GM21717 (cell line): ENCODE measurements around the gene PPP2R3B.
"Not testable (repeated sequence)": the region's sequence is repeated elsewhere in the genome, so short reads cannot be mapped to it uniquely, and the experiment has no call there.

ENCODE experiments used
- ATAC-seq: cut with Tn5 transposase; IDR thresholded peaks from one replicate; pipeline ENCODE4 v1.9.1; 2021; ENCODE audit warnings: mild to moderate bottlenecking, moderate library complexity; ENCODE audit not compliant: unreplicated experiment

The PPP2R3B gene

DNA sequence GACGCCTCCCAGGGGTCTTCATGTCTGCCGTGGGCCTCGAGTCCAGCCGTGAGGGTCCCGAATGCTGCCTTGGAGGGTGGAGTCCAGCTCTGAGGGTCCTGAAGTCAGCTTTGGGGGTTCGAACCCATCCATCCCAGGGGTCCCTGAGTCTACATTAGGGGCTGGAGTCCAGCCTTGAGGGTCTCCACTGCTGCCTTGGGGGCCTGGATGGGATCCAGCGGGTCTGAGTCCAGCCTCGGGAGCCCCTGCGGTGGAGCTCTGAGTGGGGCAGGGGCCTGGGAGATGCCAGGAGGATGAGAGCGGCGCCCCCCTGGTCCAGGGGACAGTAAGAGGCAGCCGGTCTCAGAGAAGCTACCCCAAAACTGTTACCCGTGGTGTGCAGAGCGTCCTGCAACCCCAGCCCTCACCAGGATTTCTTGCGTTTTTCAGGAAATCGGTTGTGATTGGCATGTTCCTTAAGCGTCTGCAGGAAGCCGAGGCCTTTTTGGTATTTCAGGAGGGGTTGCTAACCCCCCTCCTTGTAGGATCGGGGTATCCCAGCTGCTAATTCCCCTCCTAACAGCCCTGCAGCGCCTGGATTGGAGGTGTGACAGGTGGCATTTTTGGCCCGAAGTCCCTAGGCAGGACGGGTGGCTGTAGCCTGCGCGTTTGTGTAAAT lies 66.5 kb downstream of the PPP2R3B start:
- ATAC-seq, result no peak

DNA sequence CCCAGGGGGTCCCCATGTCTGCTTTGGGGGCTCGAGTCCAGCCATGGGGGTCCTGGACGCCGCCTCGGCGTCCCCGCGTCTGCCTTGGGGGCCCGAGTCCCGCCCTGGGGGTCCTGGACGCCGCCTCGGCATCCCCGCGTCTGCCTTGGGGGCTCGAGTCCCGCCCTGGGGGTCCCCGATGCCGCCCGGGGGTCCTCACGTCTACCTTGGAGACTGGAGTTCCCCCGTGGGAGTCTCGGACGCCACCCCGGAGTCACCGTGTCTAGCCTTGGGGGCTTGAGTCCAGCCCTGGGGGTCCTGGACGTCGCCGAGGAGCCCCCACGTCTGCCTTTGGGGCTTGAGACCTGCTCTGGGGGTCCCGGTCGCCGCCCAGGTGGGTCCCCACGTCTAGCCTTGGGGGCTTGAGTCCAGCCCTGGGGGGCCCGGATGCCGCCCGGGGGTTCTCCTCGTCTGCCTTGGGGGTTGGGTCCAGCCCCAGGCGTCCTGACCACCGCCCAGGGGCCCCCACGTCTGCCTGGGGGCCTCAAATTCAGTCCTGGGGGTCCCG lies 67.1 kb downstream of the PPP2R3B start:
- no peak for ATAC-seq

DNA sequence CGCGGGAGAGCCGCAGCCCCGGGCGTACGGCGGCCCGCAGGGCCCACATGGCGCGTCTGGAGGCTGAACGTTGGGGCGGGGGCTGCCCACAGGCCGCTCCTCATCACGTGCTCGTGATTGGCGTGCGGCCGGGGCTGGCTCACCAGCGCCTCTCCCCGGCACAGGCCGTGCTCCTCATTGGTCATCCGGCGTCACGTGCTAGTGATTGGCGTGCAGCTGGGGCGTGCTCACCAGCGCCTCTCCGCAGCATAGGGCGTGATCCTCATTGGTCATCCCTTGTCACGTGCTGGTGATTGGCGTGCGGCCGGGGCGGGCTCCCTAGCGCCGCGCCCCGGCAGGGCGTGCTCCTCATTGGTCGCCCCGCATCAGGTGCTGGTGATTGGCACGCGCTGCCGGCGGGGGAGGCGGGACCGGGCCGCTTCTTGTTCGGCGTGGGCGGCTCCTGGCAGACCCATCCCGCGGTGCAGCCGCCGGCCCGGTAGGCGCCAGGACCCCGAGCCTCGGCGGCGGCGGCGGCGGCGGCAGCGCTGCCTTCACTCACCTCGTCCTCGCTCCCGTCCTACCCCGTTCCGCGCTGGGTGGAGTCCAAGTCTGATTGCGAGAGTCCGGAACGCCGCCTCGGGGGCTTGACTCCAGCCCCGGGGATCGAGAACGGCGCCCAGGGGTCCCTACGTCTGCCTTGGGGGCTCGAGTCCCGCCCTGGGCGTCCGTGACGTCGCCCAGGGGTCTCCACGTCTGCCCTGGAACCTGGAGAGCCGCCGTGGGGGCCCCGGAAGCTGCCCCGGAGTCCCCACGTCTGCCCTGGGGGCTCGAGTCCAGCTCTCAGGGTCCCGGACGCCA lies 67.7 kb downstream of the PPP2R3B start, which contains the start of gene GTPBP6:
Gene GTPBP6, minus strand, starts transcription at position 58 of the 840 bp plus-strand sequence. Its CDS starts 9 bp downstream, at position 49.
- peak; percentile 85 for ATAC-seq

DNA sequence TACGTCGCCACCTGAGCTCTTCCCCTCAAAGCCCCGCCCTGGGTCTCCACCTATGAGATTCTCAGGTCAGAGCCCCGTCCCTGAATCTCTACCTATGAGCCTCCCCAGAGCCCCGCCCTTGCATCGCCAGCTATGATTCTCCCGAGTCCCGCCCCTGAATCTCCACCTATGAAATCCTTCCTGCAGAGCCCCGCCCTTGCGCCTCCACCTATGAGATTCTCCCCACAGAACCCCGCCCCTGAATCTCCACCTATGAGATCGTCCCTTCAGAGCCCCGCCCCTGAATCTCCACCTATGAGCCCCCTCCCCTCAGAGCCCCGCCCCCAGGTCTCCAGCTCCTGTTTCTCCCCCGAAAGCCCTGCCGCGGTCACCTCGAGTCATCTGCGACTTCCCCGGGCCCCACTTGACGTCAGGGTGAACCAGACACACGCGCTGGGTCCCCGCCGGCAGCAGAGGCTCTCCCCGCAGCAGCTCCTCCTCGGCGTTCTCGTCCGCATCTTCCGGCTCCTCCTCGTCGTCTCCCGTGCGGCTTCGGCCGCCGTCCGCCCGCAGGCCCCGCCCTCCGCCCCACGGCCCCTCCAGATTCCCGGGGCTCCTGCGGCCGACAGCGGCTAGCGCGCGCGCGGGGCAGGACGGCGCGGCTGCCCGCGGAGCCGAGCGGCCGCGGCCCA lies 68.5 kb downstream of the PPP2R3B start:
- peak; percentile 69 for ATAC-seq

DNA sequence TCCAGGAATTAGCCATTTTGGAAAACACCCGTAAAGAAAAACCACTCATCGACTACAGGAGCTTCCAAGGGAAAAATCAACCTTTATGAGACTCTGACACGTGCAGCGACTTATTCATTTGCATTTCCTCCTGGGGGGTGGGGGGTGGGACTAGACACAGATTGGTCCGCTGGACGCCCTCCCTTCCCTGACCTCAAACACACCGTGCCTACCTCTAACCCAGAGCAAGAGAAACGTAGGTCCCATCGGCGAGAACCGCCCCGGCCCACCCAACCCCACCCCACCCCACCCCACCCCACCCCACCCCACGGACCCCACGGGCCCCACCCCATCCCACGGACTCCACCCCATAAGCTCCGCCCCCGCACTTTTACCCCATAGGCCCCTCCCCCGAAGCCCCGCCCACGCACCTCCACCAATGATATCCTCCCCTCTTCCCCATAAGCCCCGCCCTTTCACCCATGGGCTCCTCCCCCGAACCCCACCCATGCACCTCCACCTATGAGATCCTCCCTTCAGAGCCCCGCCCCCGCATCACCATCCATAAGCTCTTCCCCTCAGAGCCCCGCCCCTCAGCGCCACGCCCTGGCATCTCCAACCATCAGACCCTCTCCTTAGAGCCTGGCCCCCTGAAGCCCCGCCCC lies 69.2 kb downstream of the PPP2R3B start:
- no peak for ATAC-seq

DNA sequence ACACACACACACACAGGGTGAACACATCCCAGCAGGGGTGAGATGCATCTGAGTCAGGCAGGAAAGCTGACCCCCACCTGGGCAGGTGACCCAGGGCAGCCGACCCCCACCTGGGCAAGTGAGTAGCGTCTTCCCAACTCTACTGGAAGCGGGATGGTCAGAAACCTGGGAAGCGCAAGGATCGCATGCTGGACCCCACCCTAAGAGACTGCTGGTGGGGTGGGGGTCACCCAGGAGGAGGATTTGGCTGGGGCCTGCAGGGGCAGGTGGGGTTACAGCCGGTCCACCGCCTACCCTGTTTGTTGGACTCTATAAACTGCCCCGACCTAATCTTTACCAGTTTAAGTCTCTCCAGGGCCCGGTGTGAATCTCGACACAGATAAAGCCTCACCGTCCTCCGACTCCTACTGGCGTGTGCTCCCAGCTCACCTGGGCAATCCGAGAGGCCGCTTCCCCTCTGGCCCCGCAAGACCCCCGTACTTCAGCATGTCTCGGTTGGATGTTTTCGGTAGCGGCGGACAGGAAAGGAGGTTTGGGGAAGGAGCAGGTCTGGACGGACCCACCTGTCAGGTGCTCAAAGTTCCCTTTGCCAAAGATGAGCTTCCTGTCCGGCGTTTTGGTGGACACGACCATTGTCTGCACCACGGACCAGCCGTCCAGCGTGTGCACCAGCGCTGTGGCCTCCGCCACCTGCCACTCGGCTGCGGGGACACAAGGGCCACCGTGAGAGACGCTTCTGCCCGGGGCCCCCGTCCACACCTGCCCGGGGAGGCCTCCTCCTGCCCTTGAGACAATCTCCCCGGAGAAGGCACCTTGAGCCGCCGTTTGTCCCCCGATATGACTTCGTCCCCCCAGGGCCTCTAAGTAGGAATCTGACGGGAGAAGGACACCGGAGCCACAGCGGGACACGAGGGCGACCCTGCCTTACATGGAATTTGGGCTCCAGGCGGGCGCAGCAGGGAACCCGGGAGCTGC lies 70.1 kb downstream of the PPP2R3B start:
- ATAC-seq, result no peak

DNA sequence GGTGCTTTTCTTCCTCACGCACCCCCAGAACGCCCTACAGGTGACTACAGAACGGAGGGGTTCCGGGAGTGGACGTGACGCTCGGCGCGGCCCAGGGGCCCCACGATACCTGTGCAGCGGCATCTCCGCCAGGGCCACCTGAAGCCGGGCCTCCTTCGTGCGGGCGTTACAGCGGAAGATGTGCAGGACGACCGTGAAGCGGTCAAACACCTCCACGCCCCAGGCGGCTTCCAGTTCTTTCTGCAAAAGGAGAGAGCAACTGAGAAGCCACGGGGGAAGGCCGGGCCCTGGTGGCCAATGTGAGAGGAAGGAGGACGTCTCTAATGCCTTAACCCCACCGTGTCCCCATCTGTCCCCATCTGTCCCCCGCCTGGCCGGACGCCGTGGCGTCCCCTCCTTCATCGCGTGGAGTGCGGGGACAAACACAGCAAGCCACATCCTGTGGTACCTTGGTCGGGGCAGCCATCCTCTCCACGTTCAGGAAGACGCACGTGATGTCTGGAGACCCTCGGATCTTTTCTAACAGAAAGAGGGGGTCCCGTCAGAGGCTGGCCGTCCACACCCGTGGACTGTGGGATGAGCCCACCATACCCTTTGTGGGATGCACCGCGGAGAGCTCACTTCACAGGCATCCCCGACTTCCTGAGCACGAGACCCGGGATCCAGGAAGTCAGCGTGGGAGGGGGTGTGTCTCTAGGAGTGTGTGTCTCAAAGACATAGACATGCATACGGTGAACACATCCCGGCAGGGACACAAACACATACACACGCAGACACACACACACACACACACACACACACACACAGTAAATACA lies 71.7 kb downstream of the PPP2R3B start:
- ATAC-seq, result no peak

DNA sequence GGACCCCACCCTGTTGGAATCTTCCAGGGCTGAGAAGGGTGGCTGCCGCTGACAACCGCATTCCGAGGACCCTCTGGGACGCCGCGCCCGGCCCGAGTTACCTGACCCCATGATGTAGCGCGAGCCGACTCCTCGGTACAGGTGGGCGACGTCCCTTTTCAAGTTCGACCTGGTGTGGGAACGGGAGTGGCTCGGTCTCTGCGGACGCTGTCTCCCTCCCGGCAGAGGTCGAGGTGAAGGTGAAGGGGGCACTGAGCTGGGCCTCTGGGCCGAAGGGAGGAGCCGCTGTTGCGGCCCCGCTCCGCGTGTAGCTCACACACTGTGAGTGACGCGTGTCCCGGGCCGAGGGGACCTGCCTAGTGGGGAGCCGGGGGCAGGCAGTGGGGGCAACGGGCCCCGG lies 72.7 kb downstream of the PPP2R3B start:
- no peak for ATAC-seq

DNA sequence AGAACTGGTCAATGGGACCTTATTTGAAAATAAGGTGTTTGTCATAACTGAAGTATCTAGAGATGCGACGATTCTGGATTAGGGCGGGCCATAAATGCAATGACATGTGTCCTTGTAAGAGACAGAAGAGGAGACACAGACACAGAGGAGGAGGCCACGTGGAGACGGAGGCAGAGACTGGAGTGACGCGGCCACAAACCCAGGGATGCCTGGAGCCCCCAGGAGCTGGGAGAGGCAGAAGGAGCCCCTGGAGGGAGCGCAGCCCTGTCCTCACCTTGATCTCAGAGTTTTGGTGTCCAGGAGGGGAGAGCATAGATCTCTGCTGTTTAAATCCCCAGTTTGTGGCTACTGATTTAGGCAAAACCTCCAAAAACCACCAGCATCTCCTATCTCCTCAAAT lies 73.2 kb downstream of the PPP2R3B start:
- no peak for ATAC-seq

DNA sequence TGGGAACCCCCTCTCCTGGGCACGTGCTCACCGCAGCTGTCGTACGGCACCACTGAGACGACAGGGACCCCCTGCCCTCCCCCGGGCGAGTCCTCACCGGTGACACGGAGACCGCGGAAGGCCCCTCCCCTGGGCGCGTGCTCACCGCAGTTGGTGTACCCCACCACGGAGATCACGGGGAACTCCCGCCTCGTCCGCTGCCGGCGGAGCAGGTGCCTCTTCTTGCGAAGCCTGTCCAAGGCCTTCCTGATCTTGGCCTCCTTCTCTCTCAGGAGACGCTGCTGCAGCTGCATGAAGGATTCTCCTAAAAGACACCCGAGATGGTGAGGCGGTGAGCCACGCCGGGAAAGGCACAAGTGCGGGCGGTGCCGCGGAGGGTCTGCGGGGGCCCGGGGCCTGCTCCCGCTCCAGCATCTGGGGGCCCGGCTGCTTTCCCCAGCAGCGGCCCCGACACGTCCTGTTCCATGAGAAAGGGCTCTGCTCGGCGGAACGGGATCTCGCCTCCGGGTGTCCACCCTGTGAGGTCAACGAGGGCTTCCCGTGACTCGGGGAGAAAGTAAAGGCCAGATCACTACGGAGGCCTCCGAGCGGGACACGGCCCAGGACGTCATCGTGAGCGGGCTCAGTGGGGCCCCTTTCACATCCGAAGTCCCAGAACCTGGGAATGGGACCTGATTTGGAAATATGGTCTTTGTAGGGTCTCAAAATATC lies 73.9 kb downstream of the PPP2R3B start:
- no peak for ATAC-seq

DNA sequence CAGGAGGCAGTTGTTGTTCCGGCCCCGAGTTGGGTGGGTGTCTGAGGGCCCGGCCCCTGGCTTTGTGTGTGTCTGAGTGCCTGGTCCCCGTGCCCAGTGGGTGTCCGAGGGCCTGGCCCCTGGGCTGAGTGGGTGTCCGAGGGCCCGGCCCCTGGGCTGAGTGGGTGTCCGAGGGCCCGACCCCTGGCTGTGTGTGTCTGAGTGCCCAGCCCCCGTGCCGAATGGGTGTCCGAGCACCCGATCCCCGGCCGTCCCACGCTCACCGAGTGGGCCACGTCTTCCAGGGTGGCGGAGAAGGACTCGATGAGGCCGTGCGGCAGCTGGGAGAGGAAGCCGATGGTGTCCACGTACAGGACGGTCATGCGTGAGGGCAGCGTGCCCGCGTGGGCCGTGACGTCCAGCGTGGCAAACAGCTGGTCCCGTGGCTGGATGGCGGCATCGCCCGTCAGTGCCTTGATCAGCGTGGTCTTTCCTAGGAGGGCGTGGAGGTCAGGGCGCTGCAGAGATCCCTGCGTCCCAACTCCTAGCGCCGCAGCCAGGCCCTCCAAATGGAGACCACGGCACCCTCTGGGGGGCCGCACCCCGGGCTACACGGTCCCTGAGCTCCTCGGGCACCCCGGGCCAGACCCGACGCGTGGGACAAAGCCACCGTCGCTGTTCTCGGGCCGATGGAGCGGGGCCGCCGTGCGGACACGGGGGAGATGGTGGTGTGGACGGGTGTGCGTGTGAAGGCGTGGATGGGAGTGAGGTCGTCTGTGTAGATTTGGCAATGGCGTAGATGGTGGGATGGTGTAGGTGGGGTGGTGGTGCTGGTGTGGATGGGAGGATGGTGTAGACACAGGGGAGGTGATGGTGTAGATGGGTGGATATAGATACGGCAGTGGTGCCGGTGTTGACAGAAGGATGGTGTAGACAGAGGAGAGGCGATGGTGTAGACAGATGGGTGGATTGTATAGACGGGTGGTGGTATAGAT lies 75.3 kb downstream of the PPP2R3B start:
- no peak for ATAC-seq

DNA sequence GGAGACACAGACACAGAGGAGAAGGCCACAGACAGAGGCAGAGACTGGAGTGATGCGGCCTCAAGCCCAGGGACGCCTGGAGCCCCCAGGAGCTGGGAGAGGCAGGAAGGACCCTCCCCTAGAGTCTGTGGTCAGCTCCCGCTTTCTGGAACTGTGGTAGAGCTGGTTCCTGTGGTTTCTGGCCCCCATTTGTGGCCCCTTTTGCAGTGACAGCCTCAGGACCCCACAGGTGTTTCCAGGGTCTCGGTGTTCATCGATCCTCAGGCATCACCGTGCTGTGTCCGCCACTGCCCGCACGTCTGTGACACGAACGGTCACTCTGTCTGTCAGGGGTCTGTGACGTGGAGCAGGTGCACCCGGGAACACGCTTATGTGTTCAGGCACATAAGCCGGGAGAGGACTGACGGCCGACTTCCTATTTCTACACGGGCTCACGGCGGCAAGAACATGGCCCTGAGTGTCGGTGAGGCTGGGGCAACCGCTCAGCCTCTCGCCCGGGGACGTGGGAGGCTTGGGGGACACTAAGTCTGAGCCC lies 76.0 kb downstream of the PPP2R3B start:
- ATAC-seq, result no peak

DNA sequence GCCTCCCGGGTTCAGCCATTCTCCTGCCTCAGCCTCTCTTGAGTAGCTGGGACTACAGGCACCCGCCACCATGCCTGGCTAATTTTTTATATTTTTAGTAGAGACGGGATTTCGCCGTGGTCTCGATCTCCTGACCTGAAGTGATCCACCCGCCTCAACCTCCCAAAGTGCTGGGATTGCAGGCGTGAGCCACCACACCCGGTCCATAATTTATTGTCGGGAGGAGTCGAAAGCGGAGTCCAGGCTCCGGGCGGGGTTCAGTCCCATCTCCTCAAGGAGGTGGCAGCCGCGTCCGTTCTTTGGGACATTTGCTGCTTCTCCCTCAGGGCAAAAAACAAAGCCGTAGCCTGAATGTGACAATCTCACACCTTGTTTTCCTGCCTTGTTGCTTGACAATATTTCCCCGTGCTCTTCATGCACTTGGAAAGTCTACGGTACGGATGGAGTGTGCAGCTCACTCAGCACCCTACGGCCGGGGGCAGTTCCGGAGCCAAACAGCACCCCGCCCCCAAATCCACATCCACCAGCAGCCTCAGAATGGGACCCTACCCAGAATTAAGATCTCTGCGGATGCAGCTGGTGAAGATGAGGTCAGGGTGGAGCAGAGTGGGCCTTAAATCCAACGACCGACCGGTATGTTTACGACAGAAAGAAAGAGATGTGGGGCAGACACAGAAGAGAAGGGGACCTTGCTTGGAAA lies 77.7 kb downstream of the PPP2R3B start:
- no peak for ATAC-seq

DNA sequence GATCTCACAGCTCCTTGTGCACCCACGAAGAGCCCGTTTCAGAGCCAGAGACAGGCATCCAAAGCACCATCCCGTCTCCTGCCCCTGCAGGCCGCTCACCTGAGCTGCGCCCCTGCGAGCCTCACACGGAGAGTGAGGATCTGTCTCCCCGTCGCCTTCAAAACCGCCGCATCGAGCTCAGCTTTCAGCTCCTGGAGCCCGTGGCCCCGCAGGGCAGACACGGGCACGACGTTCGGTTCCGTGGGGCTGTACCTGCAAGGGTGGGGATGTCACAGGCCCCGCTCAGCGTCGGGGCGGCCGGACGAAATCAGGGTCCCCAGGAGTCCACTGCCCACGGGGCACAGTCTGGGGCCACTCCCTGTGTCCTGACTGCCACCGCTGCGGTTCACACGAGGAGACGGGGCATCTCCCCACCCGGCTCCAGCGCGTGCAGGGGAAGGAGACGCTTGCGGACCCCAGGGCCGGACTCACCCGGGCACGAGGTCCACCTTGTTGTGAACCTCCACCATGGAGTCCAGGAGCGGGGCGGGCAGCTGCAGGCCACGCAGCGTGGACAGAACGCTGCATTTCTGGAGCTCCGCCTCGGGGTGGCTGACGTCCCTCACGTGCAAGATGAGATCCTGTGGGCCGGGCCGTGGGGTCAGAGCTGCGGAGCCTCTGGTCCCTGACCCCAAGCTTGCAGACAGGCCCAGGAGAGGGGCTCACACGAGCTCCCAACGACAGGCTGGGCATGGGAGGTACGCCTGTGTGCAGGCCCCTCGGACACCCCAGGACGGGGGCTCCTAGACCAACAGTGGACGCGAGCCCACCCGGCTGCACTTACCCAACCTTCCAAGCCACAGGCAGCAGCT lies 79.2 kb downstream of the PPP2R3B start:
- no peak for ATAC-seq

DNA sequence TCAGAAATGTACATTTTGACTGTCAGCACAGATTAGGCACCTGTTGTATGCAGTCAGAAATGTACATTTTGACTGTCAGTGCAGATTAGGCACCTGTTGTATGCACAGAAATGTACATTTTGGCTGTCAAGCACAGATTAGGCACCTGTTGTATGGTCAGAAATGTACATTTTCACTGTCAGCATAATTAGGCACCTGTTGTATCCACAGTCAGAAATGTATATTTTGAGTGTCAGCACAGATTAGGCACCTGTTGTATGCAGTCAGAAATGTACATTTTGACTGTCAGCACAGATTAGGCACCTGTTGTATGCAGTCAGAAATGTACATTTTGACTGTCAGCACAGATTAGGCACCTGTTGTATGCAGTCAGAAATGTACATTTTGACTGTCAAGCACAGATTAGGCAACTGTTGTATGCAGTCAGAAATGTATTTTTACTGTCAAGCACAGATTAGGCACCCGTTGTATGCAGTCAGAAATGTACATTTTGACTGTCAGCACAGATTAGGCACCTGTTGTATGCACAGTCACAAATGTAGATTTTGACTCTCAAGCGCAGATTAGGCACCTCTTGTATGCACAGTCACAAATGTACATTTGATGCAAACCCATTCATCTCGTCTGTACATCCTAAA lies 80.0 kb downstream of the PPP2R3B start:
- ATAC-seq, result not testable (repeated sequence)
